Stimulated activated CD4-positive, alpha-beta T cell treated with anti-CD3 and anti-CD28 coated beads, Interleukin-1b, Interleukin-23, amount 100 ng/mL, for 24 hours (primary cell): ENCODE measurements around the gene IGDCC3.

Source experiments
- DNase-seq, 4 experiments: peaks; one replicate each; pipeline ENCODE4 v3.0.0-alpha.2; 2020; ENCODE audit warnings: low read depth in 4 of 4, low spot score in 1 of 4

The IGDCC3 gene

GRCh38 chr15:65329288-65329983 is 48.4 kb downstream of the IGDCC3 start:
- no peak for DNase-seq

- no peak for DNase-seq
Observed at GRCh38 chr15:65328506-65329287, 49.1 kb downstream of the IGDCC3 start.

- no peak for DNase-seq
Observed at GRCh38 chr15:65327651-65328393, 50.0 kb downstream of the IGDCC3 start.

GRCh38 chr15:65326818-65327217 is 51.0 kb downstream of the IGDCC3 start:
- DNase-seq: no peak

- no peak for DNase-seq
Observed at GRCh38 chr15:65326117-65326526, 51.7 kb downstream of the IGDCC3 start.

GRCh38 chr15:65323071-65323511 is 54.7 kb downstream of the IGDCC3 start:
- no peak for DNase-seq

GRCh38 chr15:65318870-65319356 is 58.9 kb downstream of the IGDCC3 start:
- DNase-seq: peak; percentile 34 to 69 (median 60)

GRCh38 chr15:65312400-65312916 is 65.3 kb downstream of the IGDCC3 start:
- no peak for DNase-seq

- no peak for DNase-seq
Observed at GRCh38 chr15:65311760-65312159, 66.0 kb downstream of the IGDCC3 start.

GRCh38 chr15:65310431-65311137 is 67.2 kb downstream of the IGDCC3 start:
- no peak for DNase-seq

- DNase-seq: no peak
Observed at GRCh38 chr15:65309882-65310418, 67.9 kb downstream of the IGDCC3 start.

GRCh38 chr15:65307978-65308377 is 69.8 kb downstream of the IGDCC3 start:
- DNase-seq: no peak

GRCh38 chr15:65306551-65306950 is 71.3 kb downstream of the IGDCC3 start:
- DNase-seq: no peak

- no peak for DNase-seq
Observed at GRCh38 chr15:65305776-65306175, 72.0 kb downstream of the IGDCC3 start.

GRCh38 chr15:65305150-65305758 is 72.5 kb downstream of the IGDCC3 start:
- DNase-seq: no peak

GRCh38 chr15:65304381-65305149 is 73.2 kb downstream of the IGDCC3 start, which contains the start of gene RNU5B-1:
TSS of gene RNU5B-1 (plus strand) at chr15:65304677.
- DNase-seq: peak; percentile 56 to 72 (median 69)

GRCh38 chr15:65303687-65304380 is 74.0 kb downstream of the IGDCC3 start:
- DNase-seq: no peak

- DNase-seq: no peak
Observed at GRCh38 chr15:65302061-65302460, 75.7 kb downstream of the IGDCC3 start.
